ENCODE data around the gene ARPC1A. TPM values are rescaled to one million over a fixed set of nuclear protein-coding genes. Genes with fewer than 3 reads are reported as not detected.

Gene ARPC1A
- total RNA-seq, 2 donors from 2014 or later, result 150 to 154 TPM

- Histone ChIP-seq H3K9ac (ENCODE audit: extremely low read depth, low read length, poor library complexity, severe bottlenecking) (no peak overlapping the region), H3K9me3 (ENCODE audit: control insufficient read depth, low read length) (no peaks in the 10 kb centered on the region), H3K27me3 (ENCODE audit: control insufficient read depth, insufficient read depth, low read length, poor library complexity, severe bottlenecking) (no peaks in the 10 kb centered on the region), H3K4me3 (ENCODE audit: low read length) (no peak overlapping the region), H3K4me1 (ENCODE audit: control insufficient read depth, insufficient read depth, low read length) (no peaks in the 10 kb centered on the region), H3K27ac (ENCODE audit: low read depth, low read length) (no peak overlapping the region), H3K36me3 (ENCODE audit: control insufficient read depth, insufficient read depth, low read length) (peaks cover 64% of the 10 kb centered on the region)
- H3K36me3 Mint-ChIP-seq (ENCODE audit: low read depth), result peaks cover 58% of the 10 kb centered on the region
- 87% methylated on average over 3 to 17 of the region's 17 CpGs for WGBS, 2 experiments (ENCODE audit: insufficient coverage in 1 of 2, insufficient read length in 1 of 2)
- no peak overlapping the region for H3K4me3 Mint-ChIP-seq
- H3K9me3 Mint-ChIP-seq, result no peaks in the 10 kb centered on the region
- DNase-seq, result peak; percentile 88
- peak; percentile 78 for TF ChIP-seq CTCF (conservative IDR thresholded peaks at IDR 0.05)
- H3K4me1 Mint-ChIP-seq, result no peaks in the 10 kb centered on the region
- no peaks in the 10 kb centered on the region for H3K27me3 Mint-ChIP-seq (ENCODE audit: insufficient read depth)
- no peak overlapping the region for H3K27ac Mint-ChIP-seq
These were observed 39.8 kb downstream of the ARPC1A start for GRCh38 chr7:99365318-99366141.

- TF ChIP-seq CTCF (conservative IDR thresholded peaks at IDR 0.05), result no peak
- H3K4me3 Mint-ChIP-seq, result no peak overlapping the region
- Histone ChIP-seq H3K36me3 (ENCODE audit: control insufficient read depth, insufficient read depth, low read length) (peaks cover 55% of the 10 kb centered on the region), H3K27me3 (ENCODE audit: control insufficient read depth, insufficient read depth, low read length, poor library complexity, severe bottlenecking) (no peaks in the 10 kb centered on the region), H3K9ac (ENCODE audit: extremely low read depth, low read length, poor library complexity, severe bottlenecking) (no peak overlapping the region), H3K27ac (ENCODE audit: low read depth, low read length) (no peak overlapping the region), H3K4me3 (ENCODE audit: low read length) (no peak overlapping the region), H3K4me1 (ENCODE audit: control insufficient read depth, insufficient read depth, low read length) (no peaks in the 10 kb centered on the region), H3K9me3 (ENCODE audit: control insufficient read depth, low read length) (no peaks in the 10 kb centered on the region)
- H3K36me3 Mint-ChIP-seq (ENCODE audit: low read depth), result peaks cover 48% of the 10 kb centered on the region
- DNase-seq, result peak; percentile 73
- no peaks in the 10 kb centered on the region for H3K4me1 Mint-ChIP-seq
- no peaks in the 10 kb centered on the region for H3K27me3 Mint-ChIP-seq (ENCODE audit: insufficient read depth)
- WGBS, 2 experiments (ENCODE audit: insufficient coverage in 1 of 2, insufficient read length in 1 of 2), result 82 to 90% methylated on average over 6 to 11 of the region's 11 CpGs
- no peaks in the 10 kb centered on the region for H3K9me3 Mint-ChIP-seq
- no peak overlapping the region for H3K27ac Mint-ChIP-seq
These were observed 40.9 kb downstream of the ARPC1A start for GRCh38 chr7:99366646-99367045.

GRCh38 chr7:99368750-99369389, 43.2 kb downstream of the ARPC1A start:
- Histone ChIP-seq H3K4me1 (ENCODE audit: control insufficient read depth, insufficient read depth, low read length) (no peaks in the 10 kb centered on the region), H3K36me3 (ENCODE audit: control insufficient read depth, insufficient read depth, low read length) (peaks cover 38% of the 10 kb centered on the region), H3K4me3 (ENCODE audit: low read length) (no peak overlapping the region), H3K27me3 (ENCODE audit: control insufficient read depth, insufficient read depth, low read length, poor library complexity, severe bottlenecking) (no peaks in the 10 kb centered on the region), H3K9ac (ENCODE audit: extremely low read depth, low read length, poor library complexity, severe bottlenecking) (no peak overlapping the region), H3K9me3 (ENCODE audit: control insufficient read depth, low read length) (no peaks in the 10 kb centered on the region), H3K27ac (ENCODE audit: low read depth, low read length) (peak overlapping the region; percentile 38)
- peaks cover 12% of the 10 kb centered on the region for H3K27me3 Mint-ChIP-seq (ENCODE audit: insufficient read depth)
- no peak for DNase-seq
- peaks cover 35% of the 10 kb centered on the region for H3K36me3 Mint-ChIP-seq (ENCODE audit: low read depth)
- H3K4me1 Mint-ChIP-seq, result no peaks in the 10 kb centered on the region
- 76 to 91% methylated on average over 8 to 13 of the region's 13 CpGs for WGBS, 2 experiments (ENCODE audit: insufficient coverage in 1 of 2, insufficient read length in 1 of 2)
- no peak overlapping the region for H3K27ac Mint-ChIP-seq
- no peak for TF ChIP-seq CTCF (conservative IDR thresholded peaks at IDR 0.05)
- H3K4me3 Mint-ChIP-seq, result no peak overlapping the region
- no peaks in the 10 kb centered on the region for H3K9me3 Mint-ChIP-seq
